Measurements from ENCODE around the gene CLMN. TPM values are rescaled to one million over a fixed set of nuclear protein-coding genes. Genes with fewer than 3 reads are reported as not detected.

The CLMN gene
- total RNA-seq, 1 donor from 2014 or later = 25.3 TPM

DNA sequence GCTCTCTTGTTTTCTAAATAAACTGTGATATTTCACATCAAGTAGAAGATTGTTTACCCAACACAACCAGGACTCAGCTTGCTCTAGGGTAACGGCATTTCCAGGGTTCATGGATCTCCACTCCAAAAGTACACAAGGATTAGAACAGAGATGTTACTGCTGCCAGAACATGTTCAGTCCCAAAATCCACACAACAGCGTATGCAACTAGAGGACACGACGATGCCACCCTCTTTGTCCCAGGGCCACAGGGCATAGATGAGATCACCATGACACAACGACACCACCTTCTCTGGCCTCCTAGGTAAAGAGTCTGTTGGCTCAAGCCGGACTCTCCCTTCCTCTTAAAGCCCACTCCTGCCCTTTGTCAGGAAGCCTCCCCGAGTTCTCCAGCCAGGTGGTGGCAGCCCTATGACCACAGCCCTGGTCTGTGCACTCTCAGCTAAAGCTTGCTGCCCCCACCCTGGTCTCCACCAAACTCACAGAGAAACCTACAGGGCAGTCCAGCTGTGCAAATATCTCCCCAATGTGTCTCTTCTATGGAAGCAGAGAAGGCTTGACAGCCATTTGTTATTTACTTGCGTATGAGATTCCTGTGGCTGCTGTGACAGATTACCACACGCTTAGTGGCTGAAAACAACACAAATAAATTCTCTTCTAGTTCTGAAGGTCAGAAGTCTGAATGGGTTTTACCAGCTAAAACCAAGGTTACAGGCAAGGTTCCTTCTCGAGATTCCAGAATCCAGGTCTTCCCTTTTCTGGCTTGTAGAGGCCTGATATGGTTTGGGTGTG is 10.3 kb downstream of the CLMN start:
- Mint-ChIP-seq H3K27me3 (peaks cover 41% of the 10 kb centered on the region), H3K9me3 (ENCODE audit: low read depth) (no peaks in the 10 kb centered on the region), H3K4me1 (ENCODE audit: low read depth) (peaks cover 8% of the 10 kb centered on the region), H3K27ac (no peak overlapping the region), H3K4me3 (ENCODE audit: low read depth) (no peak overlapping the region), H3K36me3 (ENCODE audit: insufficient read depth) (peaks cover 1% of the 10 kb centered on the region)
- DNase-seq (ENCODE audit: low spot score, unreplicated experiment) = no peak
- TF ChIP-seq, protein P1, sequence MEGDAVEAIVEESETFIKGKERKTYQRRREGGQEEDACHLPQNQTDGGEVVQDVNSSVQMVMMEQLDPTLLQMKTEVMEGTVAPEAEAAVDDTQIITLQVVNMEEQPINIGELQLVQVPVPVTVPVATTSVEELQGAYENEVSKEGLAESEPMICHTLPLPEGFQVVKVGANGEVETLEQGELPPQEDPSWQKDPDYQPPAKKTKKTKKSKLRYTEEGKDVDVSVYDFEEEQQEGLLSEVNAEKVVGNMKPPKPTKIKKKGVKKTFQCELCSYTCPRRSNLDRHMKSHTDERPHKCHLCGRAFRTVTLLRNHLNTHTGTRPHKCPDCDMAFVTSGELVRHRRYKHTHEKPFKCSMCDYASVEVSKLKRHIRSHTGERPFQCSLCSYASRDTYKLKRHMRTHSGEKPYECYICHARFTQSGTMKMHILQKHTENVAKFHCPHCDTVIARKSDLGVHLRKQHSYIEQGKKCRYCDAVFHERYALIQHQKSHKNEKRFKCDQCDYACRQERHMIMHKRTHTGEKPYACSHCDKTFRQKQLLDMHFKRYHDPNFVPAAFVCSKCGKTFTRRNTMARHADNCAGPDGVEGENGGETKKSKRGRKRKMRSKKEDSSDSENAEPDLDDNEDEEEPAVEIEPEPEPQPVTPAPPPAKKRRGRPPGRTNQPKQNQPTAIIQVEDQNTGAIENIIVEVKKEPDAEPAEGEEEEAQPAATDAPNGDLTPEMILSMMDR (IDR thresholded peaks at IDR 0.05; ENCODE audit: unreplicated experiment) = no peak

DNA sequence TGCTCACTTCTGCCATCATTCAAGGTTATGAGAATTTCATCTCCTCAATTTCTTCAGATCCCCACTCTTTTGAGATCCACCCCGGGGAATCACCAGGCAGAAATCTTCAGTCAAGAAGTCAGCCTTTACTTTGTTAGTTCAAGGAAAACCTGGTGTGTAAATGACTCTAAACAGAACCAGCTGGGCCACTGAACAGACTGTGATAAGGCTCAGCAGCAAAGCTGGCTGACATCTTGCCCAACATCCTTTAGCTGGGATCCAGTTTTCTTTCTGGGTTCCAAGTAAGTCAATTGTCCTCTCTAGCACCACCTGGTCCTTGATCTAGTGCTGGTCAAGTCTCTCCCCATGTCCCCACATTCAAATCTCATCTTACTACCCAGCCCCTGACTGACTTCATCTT is 11.6 kb downstream of the CLMN start:
- TF ChIP-seq, protein P1 (IDR thresholded peaks at IDR 0.05; ENCODE audit: unreplicated experiment) = no peak
- Mint-ChIP-seq H3K27ac (no peak overlapping the region), H3K4me1 (ENCODE audit: low read depth) (peaks cover 9% of the 10 kb centered on the region), H3K36me3 (ENCODE audit: insufficient read depth) (peaks cover 1% of the 10 kb centered on the region), H3K9me3 (ENCODE audit: low read depth) (no peaks in the 10 kb centered on the region), H3K4me3 (ENCODE audit: low read depth) (no peak overlapping the region), H3K27me3 (peaks cover 48% of the 10 kb centered on the region)
- no peak for DNase-seq (ENCODE audit: low spot score, unreplicated experiment)

DNA sequence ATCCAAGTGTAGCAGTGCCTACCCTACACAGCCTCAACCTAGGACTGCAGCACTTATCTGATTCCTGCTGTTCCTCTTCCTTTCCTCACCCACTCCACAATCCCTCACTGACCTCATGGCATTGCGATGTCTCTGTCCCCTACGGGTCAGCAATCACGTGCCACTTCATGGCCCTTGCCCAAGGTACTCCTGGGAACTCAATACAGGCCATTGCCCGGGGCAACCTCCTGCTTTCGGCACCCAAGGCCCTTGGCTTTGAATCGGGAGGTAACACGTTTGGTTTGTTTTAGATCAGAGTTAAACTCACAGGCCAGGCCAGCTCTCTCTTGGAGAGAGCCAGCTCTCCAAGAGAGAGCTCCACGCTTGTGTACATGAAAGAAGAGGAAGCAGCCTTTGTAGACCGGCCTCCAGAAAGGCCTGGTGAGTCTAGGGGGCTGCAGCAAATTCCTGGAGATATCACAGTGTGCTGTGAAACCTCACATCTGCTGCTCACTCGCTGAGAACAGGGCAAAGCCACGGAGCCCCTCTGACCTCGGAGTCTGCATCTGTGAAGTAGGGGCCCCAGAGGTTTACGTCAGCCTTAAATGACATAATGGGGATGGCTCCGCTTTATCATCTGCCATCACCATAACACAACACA is 12.2 kb downstream of the CLMN start:
- Mint-ChIP-seq H3K4me1 (ENCODE audit: low read depth) (peaks cover 14% of the 10 kb centered on the region), H3K9me3 (ENCODE audit: low read depth) (no peaks in the 10 kb centered on the region), H3K27ac (no peak overlapping the region), H3K36me3 (ENCODE audit: insufficient read depth) (peaks cover 1% of the 10 kb centered on the region), H3K4me3 (ENCODE audit: low read depth) (no peak overlapping the region), H3K27me3 (peaks cover 50% of the 10 kb centered on the region)
- no peak for DNase-seq (ENCODE audit: low spot score, unreplicated experiment)
- TF ChIP-seq, protein P1 (IDR thresholded peaks at IDR 0.05; ENCODE audit: unreplicated experiment) = no peak

DNA sequence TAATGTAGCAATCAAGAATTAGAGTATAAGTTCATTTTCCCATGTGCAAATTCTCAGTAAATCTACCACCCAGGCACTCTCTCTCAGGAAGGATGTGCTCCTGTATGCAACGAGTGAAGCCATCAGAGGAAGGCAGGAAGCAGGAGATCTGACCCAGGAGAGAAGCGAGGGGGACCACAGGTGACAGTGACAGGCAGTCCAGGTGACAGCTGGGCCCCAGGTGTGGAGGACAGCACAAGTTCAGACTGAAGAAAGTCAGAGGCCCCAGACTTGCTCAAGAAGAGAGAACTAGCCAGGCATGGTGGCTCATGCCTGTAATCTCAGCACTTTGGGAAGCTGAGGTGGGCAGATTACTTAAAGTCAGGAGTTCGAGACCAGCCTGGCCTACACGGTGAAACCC is 13.8 kb downstream of the CLMN start:
- DNase-seq (ENCODE audit: low spot score, unreplicated experiment) = no peak
- TF ChIP-seq, protein P1 (IDR thresholded peaks at IDR 0.05; ENCODE audit: unreplicated experiment) = no peak
- H3K27ac Mint-ChIP-seq = no peak overlapping the region
- peaks cover 24% of the 10 kb centered on the region for H3K4me1 Mint-ChIP-seq (ENCODE audit: low read depth)
- H3K4me3 Mint-ChIP-seq (ENCODE audit: low read depth) = no peak overlapping the region
- peaks cover 53% of the 10 kb centered on the region for H3K27me3 Mint-ChIP-seq
- H3K36me3 Mint-ChIP-seq (ENCODE audit: insufficient read depth) = peaks cover 1% of the 10 kb centered on the region
- no peaks in the 10 kb centered on the region for H3K9me3 Mint-ChIP-seq (ENCODE audit: low read depth)

DNA sequence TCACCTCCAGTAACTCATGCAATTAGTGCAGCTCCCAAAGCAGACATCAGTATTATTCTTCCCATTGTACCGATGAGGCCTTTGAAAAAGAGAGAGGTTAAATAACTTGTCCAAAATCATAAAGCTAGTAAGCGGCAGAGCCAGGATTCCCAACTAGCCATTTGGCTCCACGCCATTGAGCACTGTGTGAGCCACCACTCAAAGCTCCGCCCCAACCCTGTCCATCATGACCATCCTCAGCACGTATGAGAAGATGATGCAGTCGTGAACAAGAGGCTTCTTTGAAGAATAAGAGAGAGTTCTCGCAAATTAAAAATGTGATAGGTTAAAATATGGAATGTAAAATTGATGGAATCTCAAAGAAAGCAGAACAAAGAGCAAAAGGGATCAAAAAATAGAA is 14.6 kb downstream of the CLMN start:
- H3K27ac Mint-ChIP-seq = no peak overlapping the region
- no peaks in the 10 kb centered on the region for H3K9me3 Mint-ChIP-seq (ENCODE audit: low read depth)
- peaks cover 1% of the 10 kb centered on the region for H3K36me3 Mint-ChIP-seq (ENCODE audit: insufficient read depth)
- peaks cover 58% of the 10 kb centered on the region for H3K27me3 Mint-ChIP-seq
- no peak overlapping the region for H3K4me3 Mint-ChIP-seq (ENCODE audit: low read depth)
- H3K4me1 Mint-ChIP-seq (ENCODE audit: low read depth) = peaks cover 29% of the 10 kb centered on the region
- no peak for DNase-seq (ENCODE audit: low spot score, unreplicated experiment)
- TF ChIP-seq, protein P1 (IDR thresholded peaks at IDR 0.05; ENCODE audit: unreplicated experiment) = no peak
